ENCODE measurements around the gene SUGCT.

- TF ChIP-seq CTCF (conservative IDR thresholded peaks at IDR 0.05; ENCODE audit: low read length) (no peak), EZH2phosphoT487 (IDR thresholded peaks at IDR 0.05; ENCODE audit: borderline replicate concordance) (no peak)
Measured at GRCh38 chr7:40884241-40884640, 749.4 kb downstream of the SUGCT start.
